HUES6 (cell line): Measurements from ENCODE around the gene CHD1L.
"Not testable (repeated sequence)": the region's sequence is repeated elsewhere in the genome, so short reads cannot be mapped to it uniquely, and the experiment has no call there.

ENCODE experiments used
- H3K27ac ChIP-seq: 2 replicates; pipeline ENCODE4 v1.7.0; 2013; ENCODE audit warnings: low read depth, mild to moderate bottlenecking, low read length, inconsistent platforms
- H3K27me3 ChIP-seq: 2 replicates; pipeline ENCODE4 v1.6.1; 2013; ENCODE audit warnings: low read length; ENCODE audit not compliant: control insufficient read depth, insufficient read depth
- H3K36me3 ChIP-seq: 2 replicates; pipeline ENCODE4 v1.6.1; 2013; ENCODE audit warnings: low read length; ENCODE audit not compliant: control insufficient read depth, insufficient read depth
- H3K4me1 ChIP-seq: 2 replicates; pipeline ENCODE4 v1.6.1; 2013; ENCODE audit warnings: low read length; ENCODE audit not compliant: control insufficient read depth, insufficient read depth
- H3K4me3 ChIP-seq: 2 replicates; pipeline ENCODE4 v1.5.1; 2013; ENCODE audit warnings: low read depth, low read length
- H3K9ac ChIP-seq: one replicate; pipeline ENCODE4 v1.6.1; 2013; ENCODE audit warnings: mild to moderate bottlenecking, low read length
- H3K9me3 ChIP-seq: 2 replicates; pipeline ENCODE4 v1.6.1; 2013; ENCODE audit warnings: low read depth, low read length; ENCODE audit not compliant: control insufficient read depth, insufficient read depth

CHD1L gene

GRCh38 chr1:147326933-147327687 is 84.6 kb downstream of the CHD1L start:
- H3K9me3 ChIP-seq, H3K4me1 ChIP-seq, H3K9ac ChIP-seq, H3K36me3 ChIP-seq, H3K27ac ChIP-seq, H3K27me3 ChIP-seq: not testable (repeated sequence)
- H3K4me3 ChIP-seq, result peak overlapping the region; percentile 42

- H3K9me3 ChIP-seq, result no peaks in the 10 kb centered on the region
- no peaks in the 10 kb centered on the region for H3K27me3 ChIP-seq
- no peak overlapping the region for H3K27ac ChIP-seq
- H3K9ac ChIP-seq, result no peak overlapping the region
- H3K36me3 ChIP-seq, result no peaks in the 10 kb centered on the region
- no peak overlapping the region for H3K4me3 ChIP-seq
- H3K4me1 ChIP-seq, result peaks cover 28% of the 10 kb centered on the region
Measured at GRCh38 chr1:147334292-147334691, 91.8 kb downstream of the CHD1L start.

GRCh38 chr1:147336291-147336690 is 93.8 kb downstream of the CHD1L start:
- no peak overlapping the region for H3K9ac ChIP-seq
- no peaks in the 10 kb centered on the region for H3K9me3 ChIP-seq
- peak overlapping the region; percentile 7; the same call in 1 of the 2 replicates for H3K4me3 ChIP-seq
- peak overlapping the region; percentile 54; the same call in 1 of the 2 replicates for H3K27ac ChIP-seq
- H3K36me3 ChIP-seq, result no peaks in the 10 kb centered on the region
- H3K27me3 ChIP-seq, result no peaks in the 10 kb centered on the region
- peaks cover 28% of the 10 kb centered on the region for H3K4me1 ChIP-seq

- no peaks in the 10 kb centered on the region for H3K36me3 ChIP-seq
- no peak overlapping the region for H3K4me3 ChIP-seq
- H3K27me3 ChIP-seq, result no peaks in the 10 kb centered on the region
- H3K9me3 ChIP-seq, result no peaks in the 10 kb centered on the region
- H3K4me1 ChIP-seq, result peaks cover 28% of the 10 kb centered on the region
- peak overlapping the region; percentile 54; the same call in 1 of the 2 replicates for H3K27ac ChIP-seq
- no peak overlapping the region for H3K9ac ChIP-seq
Measured at GRCh38 chr1:147337040-147337630, 94.7 kb downstream of the CHD1L start.

- no peak overlapping the region for H3K9ac ChIP-seq
- no peak overlapping the region for H3K27ac ChIP-seq
- H3K36me3 ChIP-seq, result no peaks in the 10 kb centered on the region
- no peak overlapping the region for H3K4me3 ChIP-seq
- H3K9me3 ChIP-seq, result no peaks in the 10 kb centered on the region
- peaks cover 28% of the 10 kb centered on the region for H3K4me1 ChIP-seq
- H3K27me3 ChIP-seq, result no peaks in the 10 kb centered on the region
Measured at GRCh38 chr1:147338571-147338970, 96.1 kb downstream of the CHD1L start.

GRCh38 chr1:147341246-147341645 is 98.8 kb downstream of the CHD1L start:
- H3K9me3 ChIP-seq, result no peaks in the 10 kb centered on the region
- H3K27me3 ChIP-seq, result no peaks in the 10 kb centered on the region
- H3K36me3 ChIP-seq, result no peaks in the 10 kb centered on the region
- no peak overlapping the region for H3K27ac ChIP-seq
- H3K4me1 ChIP-seq, result peaks cover 6% of the 10 kb centered on the region
- no peak overlapping the region for H3K9ac ChIP-seq
- no peak overlapping the region for H3K4me3 ChIP-seq
